Ureter (tissue), 1 donor: ENCODE results near the gene GJB2. TPM values are rescaled to one million over a fixed set of nuclear protein-coding genes. Genes with fewer than 3 reads are reported as not detected.
"Not testable (repeated sequence)": the region's sequence is repeated elsewhere in the genome, so short reads cannot be mapped to it uniquely, and the experiment has no call there.

Experiments used
- DNase-seq: peaks from one replicate; pipeline ENCODE4 v3.0.0-alpha.2; 2020; ENCODE audit warnings: low spot score
- total RNA-seq: library from RNA; stranded (reverse); gene quantifications from one replicate; pipeline ENCODE4 v1.2.4, GENCODE V29; 2023
- donor health status: DM: yes; HTN: yes; CAD: no.

Gene GJB2
- total RNA-seq, 1 donor from 2014 or later, result 4.9 TPM

- DNase-seq, result peak; percentile 23
Observed at GRCh38 chr13:20165417-20166257, 27.1 kb downstream of the GJB2 start.

- no peak for DNase-seq
Observed at GRCh38 chr13:20161951-20162300, 30.8 kb downstream of the GJB2 start.

GRCh38 chr13:20161275-20161950 lies 31.3 kb downstream of the GJB2 start:
- no peak for DNase-seq

GRCh38 chr13:20160306-20161274 lies 32.1 kb downstream of the GJB2 start, which contains the start of gene GJA3:
Gene GJA3, minus strand, starts transcription at chr13:20161052. Its CDS starts 17,764 bp downstream, at chr13:20143288.
- DNase-seq, result no peak

GRCh38 chr13:20159646-20160305 lies 33.0 kb downstream of the GJB2 start:
- DNase-seq, result no peak

GRCh38 chr13:20157151-20157796 lies 35.5 kb downstream of the GJB2 start:
- DNase-seq, result no peak

GRCh38 chr13:20156702-20157101 lies 36.0 kb downstream of the GJB2 start:
- DNase-seq, result no peak

- not testable (repeated sequence) for DNase-seq
Observed at GRCh38 chr13:20153290-20153689, 39.4 kb downstream of the GJB2 start.

- no peak for DNase-seq
Observed at GRCh38 chr13:20151612-20152011, 41.1 kb downstream of the GJB2 start.

- DNase-seq, result no peak
Observed at GRCh38 chr13:20151016-20151415, 41.7 kb downstream of the GJB2 start.

- DNase-seq, result no peak
Observed at GRCh38 chr13:20150561-20150960, 42.2 kb downstream of the GJB2 start.

GRCh38 chr13:20149762-20150161 lies 43.0 kb downstream of the GJB2 start:
- DNase-seq, result no peak

- DNase-seq, result no peak
Observed at GRCh38 chr13:20148501-20149183, 44.1 kb downstream of the GJB2 start.

- DNase-seq, result no peak
Observed at GRCh38 chr13:20146381-20146780, 46.4 kb downstream of the GJB2 start.

GRCh38 chr13:20145521-20145920 lies 47.2 kb downstream of the GJB2 start:
- no peak for DNase-seq

GRCh38 chr13:20144141-20144850 lies 48.4 kb downstream of the GJB2 start:
- DNase-seq, result no peak

GRCh38 chr13:20142927-20143480 lies 49.7 kb downstream of the GJB2 start:
- no peak for DNase-seq

- DNase-seq, result no peak
Observed at GRCh38 chr13:20142023-20142926, 50.5 kb downstream of the GJB2 start.
